Measurements from ENCODE around the gene PRR14.
"Not testable (repeated sequence)": the region's sequence is repeated elsewhere in the genome, so short reads cannot be mapped to it uniquely, and the experiment has no call there.

The PRR14 gene

DNA sequence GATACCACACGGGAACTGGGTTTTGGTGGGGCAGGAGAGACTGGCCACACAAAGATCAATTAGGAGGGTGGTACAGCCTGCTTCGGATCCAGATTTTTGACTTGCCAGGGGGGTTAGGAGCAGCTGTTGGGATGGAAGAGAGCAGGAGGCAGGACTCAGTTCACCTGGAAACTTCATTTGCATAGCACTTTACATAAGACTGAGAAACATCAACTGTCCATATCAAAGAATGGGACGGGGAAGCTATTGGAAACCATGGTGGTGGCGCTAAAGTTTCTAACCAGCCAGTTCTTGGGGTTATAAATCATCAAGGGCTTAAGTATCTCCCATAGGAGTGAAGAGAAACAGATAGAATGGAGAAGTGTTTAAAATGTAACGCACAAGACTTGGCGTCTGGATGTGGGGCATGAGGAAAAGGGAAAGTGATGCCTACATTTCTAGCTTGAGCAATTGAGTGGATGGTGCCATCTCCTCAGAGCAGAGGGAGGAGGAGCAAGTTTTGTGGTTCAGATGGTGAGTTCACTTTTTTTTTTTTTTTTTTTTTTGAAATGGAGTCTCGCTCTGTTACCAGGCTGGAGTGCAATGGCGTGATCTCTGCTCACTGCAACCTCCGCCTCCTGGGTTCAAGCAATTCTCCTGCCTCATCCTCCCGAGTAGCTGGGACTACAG, 41.8 kb downstream of the PRR14 start:
- no peak for DNase-seq (ENCODE audit: low read depth in 2 of 2)

DNA sequence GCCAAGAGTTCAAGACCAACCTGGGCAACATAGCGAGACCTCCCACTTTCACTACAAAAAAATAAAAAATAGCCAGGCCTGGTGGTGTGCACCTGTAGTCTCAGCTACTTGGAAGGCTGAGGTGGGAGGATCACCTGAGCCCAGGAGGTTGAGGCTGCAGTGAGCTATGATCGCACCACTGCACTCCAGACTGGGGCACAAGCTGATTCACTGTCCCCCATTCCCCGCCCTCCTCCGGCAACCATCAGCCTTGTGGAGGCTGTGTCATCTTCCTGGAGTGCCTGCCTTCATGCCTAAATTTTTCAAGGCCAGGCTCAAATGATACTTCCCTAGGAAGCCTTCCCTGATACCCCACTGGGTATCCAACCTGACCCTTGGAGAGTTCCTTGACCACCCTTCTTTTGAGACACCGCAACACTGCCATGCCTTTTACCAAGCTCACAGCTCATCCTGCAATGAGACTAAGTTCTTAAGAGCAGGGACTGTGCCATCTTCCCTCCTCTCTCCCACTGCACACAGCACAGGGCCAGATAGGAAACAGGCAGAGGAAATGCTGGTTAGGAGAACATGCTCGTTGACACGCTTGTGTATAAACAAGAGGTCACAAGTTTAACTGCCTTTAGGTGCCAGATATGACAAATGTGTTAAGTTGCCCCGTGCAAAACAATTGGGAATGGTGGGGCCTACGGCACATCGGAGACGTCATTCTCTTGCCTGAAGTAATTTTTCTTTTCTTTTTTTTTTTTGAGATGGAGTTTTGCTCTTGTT, 44.4 kb downstream of the PRR14 start:
- DNase-seq (ENCODE audit: low read depth in 2 of 2): no peak

DNA sequence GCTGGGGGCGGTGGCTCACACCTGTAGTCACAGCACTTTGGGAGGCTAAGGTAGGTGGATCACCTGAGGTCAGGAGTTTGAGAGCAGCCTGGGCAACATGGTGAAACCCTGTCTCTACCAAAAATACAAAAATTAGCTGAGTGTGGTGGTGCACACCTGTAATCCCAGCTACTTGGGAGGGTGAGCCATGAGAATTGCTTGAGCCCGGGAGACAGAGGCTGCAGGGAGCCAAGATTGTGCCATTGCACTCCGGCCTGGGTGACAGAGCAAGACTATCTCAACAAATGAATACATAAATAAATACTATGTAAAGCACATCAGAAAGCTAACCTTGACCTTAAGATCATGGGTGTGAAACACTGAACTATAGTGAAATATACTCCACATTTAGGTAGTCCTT, 45.9 kb downstream of the PRR14 start:
- not testable (repeated sequence) for DNase-seq (ENCODE audit: low read depth in 2 of 2)

DNA sequence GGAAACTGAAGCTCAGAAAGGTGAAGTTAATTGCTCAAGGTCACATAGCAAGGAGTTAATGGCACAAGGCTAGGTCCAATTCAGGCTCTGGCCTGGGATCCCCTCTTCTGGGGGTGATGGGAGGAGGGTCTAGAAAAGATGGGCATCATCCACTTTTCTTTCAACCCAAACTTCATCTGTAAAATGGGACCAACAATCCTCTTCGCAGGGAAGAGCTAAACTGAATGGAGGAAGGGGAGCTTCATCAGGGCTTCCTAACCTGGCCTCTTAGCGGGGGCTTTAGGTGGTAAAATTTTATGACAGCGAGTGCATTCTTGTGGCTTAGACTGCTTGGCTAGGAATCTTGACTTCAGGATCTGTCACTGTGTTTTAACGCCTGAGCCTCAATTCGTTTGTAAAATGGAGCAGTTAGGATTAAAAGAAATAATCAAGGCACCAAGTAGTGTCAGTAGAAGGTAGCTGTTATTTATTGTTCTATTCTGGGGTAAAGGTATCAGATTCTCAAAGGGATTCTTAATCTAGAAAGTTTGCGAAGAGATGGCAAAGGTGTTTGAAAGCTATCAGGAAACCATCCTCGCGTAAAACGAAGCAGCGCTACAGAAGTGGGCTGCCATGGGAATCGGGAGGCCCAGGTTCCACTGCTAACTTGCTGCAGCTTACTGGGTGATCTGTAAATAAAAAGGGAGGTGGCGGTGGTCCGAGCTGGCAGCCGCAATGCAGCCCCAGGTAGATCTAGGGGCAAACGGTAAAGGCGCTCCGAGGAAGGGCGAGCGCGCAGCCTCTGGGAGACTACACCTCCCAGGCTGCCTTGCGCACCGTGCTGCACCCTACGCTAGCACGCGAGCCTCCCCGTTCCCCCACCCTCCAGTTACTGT, 46.7 kb downstream of the PRR14 start:
- DNase-seq (ENCODE audit: low read depth in 2 of 2): no peak

DNA sequence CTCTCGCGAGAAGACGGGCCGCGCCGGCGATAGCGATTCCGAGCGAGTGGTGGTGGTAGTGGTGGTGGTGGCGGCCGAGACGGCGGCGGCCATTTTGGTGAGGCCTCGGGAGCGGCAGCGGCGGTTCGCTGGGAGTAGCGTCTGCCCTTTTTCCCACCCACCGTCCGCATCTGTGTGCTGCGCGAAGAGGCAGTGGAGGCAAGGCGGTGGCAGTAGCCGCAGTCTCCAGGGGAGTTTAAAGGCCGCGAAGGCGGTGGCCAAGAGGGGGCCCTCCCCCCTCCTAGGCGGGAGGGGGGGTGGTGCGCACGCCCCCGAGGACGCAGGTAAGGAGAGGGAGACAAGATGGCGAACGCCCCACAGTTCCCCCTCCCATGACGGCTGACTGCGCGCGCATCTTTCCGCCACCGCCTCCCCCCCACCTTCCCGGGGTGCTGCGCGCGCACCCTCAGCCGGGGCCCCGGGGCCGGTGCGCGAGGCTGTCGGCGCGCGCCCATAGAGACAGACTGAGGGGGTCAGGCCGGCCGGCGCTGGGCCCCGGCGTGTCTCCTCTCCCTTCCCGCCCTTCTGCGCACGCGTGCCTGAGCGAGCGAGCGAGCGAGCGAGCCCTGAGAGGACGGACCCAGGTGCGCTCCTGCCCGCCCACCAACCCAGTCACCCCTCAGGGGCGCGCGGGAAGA, 47.5 kb downstream of the PRR14 start:
- DNase-seq (ENCODE audit: low read depth in 2 of 2): peak; percentile 98 to 99

DNA sequence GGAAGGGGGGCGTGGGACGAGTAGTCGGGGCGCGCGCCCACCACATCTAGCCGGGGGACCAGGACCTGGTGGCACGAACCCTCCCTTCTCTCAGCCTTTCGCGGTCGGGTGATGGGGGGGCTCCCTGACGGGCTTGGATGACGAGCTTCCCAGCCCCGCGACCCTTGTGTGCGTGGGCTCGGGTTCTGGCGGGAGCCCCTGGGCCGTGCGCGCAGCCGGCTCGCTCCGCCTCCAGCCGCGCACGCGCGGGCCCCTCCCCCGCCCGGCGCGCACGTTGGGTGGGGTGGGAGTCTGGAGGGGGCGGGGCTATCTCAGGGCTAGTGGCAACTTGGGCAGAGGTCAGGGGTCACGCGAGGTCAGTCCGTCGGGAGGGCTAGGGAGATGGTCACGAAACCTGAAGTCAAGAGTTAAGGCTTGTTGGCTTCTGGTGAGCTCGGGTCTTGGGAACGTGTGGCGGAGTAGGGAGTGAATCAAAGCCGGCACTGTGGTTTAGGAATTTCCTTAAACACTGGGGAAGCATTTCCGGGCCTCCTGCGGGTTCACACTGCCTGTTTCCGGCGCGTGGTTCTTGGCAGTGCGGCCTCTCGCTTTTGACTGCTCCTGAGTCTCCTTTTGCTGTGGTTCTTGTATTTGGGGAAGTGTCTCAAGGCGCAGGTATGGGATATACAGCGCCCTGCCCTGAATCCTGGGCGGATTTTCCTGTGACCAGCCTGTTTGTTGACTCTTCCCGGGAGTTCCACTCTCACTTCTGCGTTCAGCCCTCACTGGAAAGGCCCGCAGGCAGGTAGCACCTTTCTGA, 48.3 kb downstream of the PRR14 start, which contains the start of gene SRCAP:
Gene SRCAP, plus strand, starts transcription at position 356 of the 799 bp plus-strand sequence. CDS start 1,654 bp downstream, outside the sequence.
- DNase-seq (ENCODE audit: low read depth in 2 of 2): peak; percentile 70 to 71

DNA sequence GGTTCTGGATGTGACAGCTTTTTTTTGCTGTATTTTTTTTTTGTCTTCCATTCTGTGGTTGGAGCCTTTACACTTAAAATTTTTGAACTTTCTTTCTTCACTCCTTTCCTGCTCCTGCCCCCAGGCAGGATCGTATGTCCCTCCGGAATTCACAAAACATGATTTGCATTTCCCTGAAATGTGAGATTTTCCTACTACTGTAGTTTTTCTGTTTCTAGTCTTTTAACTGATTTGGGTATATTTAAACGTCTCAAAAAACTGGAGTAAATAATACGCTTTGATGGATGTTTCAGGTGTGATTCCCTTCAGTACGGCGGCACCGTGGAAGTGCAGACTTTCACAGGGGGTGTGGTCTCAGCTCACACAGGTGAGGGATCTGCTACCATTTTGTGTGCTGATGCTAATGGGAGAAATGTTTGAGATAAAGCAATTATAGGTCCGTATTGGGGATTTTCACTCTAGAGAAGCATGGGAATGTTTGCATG, 48.9 kb downstream of the PRR14 start:
- no peak for DNase-seq (ENCODE audit: low read depth in 2 of 2)

DNA sequence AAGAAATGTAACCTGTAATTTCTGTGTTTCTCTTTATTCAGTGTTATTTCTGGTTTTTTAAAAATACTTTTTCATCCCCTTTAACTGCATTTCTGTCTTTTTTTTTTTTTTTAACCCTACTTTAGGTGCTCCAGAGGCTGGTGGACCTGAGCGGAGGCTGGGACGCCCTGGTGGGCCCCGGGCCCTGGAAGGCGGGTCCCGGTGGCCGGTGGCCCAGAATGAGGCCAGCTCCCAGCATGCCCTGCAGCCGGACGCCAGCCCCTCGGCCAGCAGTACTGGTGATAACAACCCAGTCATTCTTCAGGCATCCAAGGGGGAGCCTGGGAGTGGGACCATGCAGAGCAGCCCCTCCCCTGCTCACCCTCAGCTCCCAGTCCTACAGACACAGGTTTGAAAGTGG, 49.7 kb downstream of the PRR14 start:
- DNase-seq (ENCODE audit: low read depth in 2 of 2): no peak

DNA sequence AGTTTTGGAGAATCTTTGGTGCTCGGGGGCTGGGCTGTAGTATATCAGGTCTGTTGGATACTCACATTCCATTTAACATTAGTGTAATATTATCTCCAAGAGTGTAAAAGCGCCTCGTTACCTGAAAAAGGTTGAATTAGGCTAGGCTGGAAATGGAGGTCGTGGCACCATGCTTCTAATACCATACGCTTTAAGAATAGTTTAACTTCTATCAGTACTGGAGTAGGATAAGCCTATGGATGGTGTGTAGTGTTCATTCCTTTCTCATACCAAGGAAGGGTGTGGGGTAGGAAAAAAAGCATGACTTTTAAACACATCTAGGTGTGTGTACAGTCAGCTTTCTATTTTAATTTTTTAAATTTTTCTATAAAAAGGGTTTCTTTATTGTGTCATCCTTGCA, 50.2 kb downstream of the PRR14 start:
- DNase-seq (ENCODE audit: low read depth in 2 of 2): no peak

DNA sequence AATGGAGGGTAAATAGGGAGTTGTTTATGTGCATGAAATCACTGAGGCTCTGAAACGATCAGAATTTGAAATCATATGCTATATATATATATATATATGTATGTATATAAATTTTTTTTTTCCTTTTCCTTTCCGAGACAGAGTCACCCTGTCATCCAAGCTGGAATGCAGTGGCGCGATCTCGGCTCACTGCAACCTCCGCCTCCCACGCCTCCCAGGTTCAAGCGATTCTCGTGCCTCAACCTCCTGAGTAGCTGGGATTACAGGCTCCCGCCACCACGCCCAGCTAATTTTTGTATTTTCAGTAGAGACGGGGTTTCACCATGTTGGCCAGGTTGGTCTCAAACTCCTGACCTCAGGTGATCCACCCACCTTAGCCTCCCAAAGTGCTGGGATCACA, 52.3 kb downstream of the PRR14 start:
- not testable (repeated sequence) for DNase-seq (ENCODE audit: low read depth in 2 of 2)

DNA sequence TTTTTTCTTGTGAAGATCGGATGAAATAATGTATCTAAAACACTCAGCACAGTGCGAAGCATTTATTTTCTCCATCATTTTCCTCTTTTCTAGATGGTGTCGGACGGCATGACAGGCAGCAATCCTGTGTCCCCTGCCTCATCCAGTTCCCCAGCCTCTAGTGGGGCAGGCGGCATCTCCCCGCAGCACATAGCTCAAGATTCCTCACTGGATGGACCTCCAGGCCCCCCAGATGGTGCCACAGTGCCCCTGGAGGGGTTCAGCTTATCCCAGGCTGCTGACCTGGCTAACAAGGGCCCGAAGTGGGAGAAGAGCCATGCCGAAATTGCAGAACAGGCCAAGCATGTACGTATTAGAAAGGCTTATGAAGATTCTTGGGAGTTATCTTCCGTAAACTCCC, 53.2 kb downstream of the PRR14 start:
- DNase-seq (ENCODE audit: low read depth in 2 of 2): no peak
